Midbrain (tissue), 1 donor: ENCODE data around the gene TSSK6.

Source experiments
- DNase-seq: peaks from one replicate; lab custom pipeline; 2025; lab: John Stamatoyannopoulos, UW

TSSK6 gene

GRCh38 chr19:19514881-19515641 lies at the start of gene TSSK6:
TSSK6 (minus strand) TSS chr19:19515548; CDS start chr19:19515427, 121 bp downstream.
- no peak for DNase-seq

- DNase-seq, result no peak
Observed at GRCh38 chr19:19563348-19563848, 48.0 kb upstream of the TSSK6 start.

DNA sequence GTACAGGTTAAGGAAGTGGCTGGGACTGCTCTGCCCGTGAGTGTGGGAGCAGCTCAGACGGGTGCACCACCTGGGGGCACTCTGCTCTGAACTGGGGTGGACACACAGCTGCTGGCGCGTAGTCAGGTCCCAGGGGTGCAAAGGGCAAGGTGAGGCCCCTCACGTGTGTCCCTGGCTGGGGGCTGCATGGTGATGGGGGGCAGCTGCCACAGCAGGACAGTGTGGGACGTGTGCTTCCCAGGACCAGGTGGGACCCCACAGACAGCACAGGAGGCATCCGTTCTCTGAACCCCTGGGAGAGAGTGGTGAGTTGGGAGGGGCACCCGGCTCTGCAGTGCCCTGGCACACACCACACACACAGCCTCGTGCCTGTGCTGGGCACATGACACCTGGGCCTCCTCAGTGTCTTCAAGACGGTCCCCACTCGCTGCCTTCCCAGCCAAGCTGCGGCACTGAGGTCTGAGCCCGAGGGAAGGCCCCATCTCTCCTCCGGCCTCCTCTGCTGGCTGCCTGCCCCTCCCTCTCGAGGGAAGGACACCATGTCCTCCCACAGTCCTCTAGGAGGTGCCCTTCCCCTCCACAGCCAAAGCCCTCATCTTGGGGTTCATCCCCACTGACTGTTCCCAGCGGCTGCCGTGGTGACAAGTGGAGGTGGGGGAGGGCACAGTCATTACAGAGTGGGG lies 47.5 kb upstream of the TSSK6 start:
- no peak for DNase-seq

- no peak for DNase-seq
Observed at GRCh38 chr19:19561946-19562664, 46.8 kb upstream of the TSSK6 start.

- no peak for DNase-seq
Observed at GRCh38 chr19:19559931-19560330, 44.6 kb upstream of the TSSK6 start.

- DNase-seq, result no peak
Observed at GRCh38 chr19:19558636-19559035, 43.3 kb upstream of the TSSK6 start.

- no peak for DNase-seq
Observed at GRCh38 chr19:19558055-19558454, 42.7 kb upstream of the TSSK6 start.

DNA sequence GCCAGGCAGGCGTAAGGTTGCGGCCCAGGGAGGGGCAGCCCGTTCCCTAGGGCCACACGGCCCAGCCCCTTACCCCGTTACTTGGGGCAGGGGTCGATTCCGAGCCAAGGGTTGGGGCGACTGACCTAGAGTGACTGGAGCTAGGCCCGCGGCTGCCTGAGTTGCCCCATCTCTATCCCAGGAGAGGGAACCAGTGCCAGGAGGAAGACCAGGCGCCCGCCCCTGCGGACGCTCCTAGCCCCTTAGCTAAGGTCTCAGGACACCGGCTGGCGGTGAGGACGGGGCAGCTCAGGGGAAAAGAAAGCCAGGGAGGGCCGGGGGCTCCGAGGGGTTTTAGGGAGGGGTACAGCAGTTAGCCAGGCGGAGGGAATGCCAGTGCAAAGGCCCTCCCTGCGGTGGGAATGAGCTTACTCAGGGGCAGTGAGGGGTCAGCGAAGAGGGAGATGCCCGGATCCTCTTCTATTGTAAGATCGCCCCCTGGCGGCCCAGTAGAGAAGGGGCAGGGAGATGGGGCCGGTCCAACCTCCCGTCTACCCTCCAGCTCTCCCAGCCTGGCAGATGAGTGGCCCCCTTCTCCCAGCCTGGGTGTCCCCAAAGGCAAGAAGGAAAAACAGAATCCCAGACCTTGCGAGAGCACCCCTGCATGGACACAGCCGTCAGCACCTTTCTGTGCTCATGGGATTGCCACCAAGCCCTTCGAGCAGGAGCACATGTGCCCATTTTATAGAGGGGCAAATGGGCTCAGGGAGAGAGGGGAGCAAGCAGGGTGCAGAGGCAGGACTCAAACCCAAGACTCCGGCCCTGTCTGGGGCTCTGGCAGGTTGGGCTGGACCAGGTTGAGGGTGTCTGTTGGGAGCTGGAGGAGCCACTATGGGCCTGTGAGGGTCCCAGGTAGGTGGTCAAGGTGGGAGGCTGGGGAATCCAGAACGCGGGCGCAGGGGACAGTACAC lies 39.0 kb upstream of the TSSK6 start:
- no peak for DNase-seq

DNA sequence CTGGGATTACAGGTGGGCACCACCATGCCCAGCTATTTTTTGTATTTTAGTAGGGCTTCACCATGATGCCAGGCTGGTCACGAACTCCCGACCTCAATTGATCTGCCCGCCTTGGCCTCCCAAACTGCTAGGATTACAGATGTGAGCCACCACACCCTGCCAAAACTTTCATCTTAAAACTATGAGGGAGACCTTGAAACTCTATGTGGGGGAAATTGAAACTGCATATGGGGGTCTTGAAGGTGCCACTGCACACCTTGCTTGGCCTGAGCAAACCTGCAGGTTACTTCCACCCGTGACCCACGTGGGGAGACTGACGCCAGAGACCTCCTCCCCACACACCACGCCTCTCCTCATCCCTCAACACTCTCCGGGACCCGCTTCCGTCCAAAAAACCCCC lies 38.3 kb upstream of the TSSK6 start:
- no peak for DNase-seq

DNA sequence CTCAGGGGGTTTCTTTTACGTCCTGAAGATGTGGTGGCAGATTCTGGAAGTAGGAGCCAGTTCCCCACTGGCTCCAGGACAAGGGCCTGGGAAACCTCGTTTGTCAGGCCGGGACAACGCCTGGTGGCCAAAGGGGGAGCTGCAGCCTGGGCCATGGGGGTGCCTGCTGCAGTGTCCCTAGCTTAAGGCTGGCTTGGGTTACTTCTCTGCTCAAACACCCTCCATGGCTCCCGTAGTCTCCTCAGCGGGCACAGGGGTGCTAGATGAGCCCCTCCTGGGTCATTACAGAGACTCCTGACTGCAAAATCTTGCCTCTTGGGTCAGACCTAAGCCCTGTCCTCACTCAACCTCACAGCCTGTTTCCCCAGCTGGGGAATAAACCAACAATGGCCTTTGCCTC lies 37.5 kb upstream of the TSSK6 start:
- DNase-seq, result no peak

GRCh38 chr19:19551853-19552192 lies 36.5 kb upstream of the TSSK6 start:
- no peak for DNase-seq

DNA sequence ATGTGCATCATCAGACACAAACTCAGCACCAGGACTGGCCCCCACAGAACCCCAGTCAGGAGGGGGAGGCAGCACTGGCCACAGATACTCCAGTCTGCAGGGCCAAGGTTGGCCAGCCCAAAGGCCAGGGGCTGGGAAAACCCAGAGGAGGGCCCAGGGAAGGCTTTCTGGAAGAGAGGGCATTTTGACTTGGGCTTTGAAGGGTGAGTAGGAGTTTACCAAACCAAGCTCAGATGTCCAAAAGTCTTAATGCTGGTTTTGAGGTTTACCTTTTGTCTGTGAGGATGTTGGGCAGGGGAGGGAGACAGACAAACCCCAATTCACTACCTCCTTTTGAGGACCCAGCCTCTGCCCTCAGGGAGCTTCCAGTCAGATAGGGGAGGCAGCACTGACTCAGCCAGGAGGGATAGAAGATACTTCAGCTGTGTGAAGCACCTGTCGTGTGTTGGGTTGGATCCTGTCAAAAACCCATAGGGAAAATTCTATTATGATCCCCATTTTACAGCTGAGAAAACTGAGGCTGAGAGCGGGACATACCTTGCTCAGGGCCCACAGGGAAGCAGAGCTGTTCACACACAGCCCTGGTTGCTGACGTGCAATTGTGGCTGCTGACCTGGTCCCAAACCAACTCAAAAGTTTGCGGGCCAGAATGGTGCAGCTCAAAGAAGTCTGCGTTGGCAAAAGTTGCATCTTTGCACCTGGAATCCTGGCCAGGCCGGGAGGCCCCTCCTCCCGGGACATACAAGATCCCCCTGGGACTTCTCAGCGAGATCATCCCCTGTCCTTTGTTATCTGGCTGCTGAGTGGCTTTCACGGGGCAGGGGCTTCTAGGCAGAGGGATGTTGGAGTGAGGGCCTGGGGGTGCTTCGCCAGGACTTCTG lies 35.9 kb upstream of the TSSK6 start:
- no peak for DNase-seq

DNA sequence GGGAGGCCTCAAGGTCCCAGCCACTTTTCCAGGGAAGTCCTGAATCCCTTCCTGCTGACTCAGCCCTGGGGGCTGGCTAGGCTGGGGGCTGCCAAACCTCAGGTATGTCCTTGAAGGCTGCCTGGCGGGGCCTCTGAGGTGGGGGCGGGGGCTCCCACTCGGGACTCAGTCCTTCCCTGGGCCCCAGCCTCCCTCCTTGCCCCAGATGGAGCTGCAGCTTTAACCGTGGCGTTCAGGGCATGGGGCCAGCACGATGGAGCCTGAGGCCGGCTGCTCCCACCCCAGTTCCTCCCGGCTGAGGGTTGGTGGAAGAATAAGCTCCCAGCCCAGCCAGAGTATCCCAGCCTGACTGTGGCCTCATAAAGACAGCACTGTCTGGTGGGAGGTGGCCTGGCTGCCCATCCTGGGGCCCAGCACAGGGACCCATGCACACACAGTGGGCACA lies 35.2 kb upstream of the TSSK6 start:
- no peak for DNase-seq

GRCh38 chr19:19549804-19550464 lies 34.6 kb upstream of the TSSK6 start:
- DNase-seq, result no peak

GRCh38 chr19:19548915-19549759 lies 33.8 kb upstream of the TSSK6 start:
- DNase-seq, result no peak

DNA sequence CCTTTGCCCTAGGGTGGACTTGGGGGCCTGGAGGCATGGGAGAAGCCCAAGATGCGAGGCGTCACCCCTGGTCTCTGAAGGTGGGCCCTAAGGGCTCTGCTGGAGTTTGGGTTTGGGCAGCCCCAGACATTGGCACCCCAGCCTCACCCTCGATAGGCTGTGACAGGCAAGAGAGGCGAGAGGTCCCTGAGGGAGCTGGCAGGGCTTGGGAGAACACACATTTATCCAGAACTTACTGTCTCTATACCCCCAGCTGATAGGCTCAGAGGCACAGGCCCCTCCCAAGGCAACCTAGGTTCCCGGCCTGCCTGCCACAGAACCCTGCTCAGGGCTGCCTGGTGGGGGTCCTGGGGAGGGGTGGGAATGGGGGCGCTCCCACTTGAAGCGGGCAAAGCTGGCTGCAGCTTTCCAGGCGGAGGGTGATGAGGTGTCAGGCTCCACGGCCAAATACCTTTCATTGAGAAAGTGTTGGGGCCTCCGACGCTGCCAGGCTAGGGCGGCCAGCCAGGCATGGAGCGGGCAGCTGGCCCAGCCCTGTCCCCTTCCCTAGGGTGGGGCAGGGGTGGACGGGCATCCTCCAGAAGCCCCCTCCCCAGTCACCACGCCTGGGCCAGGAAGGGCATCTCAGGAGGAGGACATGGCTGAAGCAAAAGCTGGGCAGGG lies 32.5 kb upstream of the TSSK6 start:
- DNase-seq, result no peak

- no peak for DNase-seq
Observed at GRCh38 chr19:19546751-19547162, 31.4 kb upstream of the TSSK6 start.

- DNase-seq, result no peak
Observed at GRCh38 chr19:19545707-19546106, 30.4 kb upstream of the TSSK6 start.
